DMS114 treated with DMSO at 0.1 percent for 48 hours (cell line): ENCODE measurements around the gene SLC7A14.
"Not testable (repeated sequence)": the region's sequence is repeated elsewhere in the genome, so short reads cannot be mapped to it uniquely, and the experiment has no call there.

Experiments used
- DNase-seq: peaks from one replicate; lab custom pipeline; 2025; ENCODE audit not compliant: unreplicated experiment; lab: John Stamatoyannopoulos, UW

The SLC7A14 gene

GRCh38 chr3:170594528-170594927 lies 8.7 kb upstream of the SLC7A14 start:
- DNase-seq: no peak

- no peak for DNase-seq
Measured at GRCh38 chr3:170593634-170594033, 7.8 kb upstream of the SLC7A14 start.

GRCh38 chr3:170589113-170589512 lies 3.2 kb upstream of the SLC7A14 start:
- DNase-seq: no peak

- DNase-seq: no peak
Measured at GRCh38 chr3:170585008-170585936, 603 bp downstream of the SLC7A14 start.

GRCh38 chr3:170584585-170585007 lies 1.3 kb downstream of the SLC7A14 start:
- no peak for DNase-seq

GRCh38 chr3:170579646-170580045 lies 6.2 kb downstream of the SLC7A14 start:
- no peak for DNase-seq

- no peak for DNase-seq
Measured at GRCh38 chr3:170572665-170573253, 13.1 kb downstream of the SLC7A14 start.

GRCh38 chr3:170567598-170567997 lies 18.3 kb downstream of the SLC7A14 start:
- DNase-seq: not testable (repeated sequence)

- no peak for DNase-seq
Measured at GRCh38 chr3:170566413-170566812, 19.5 kb downstream of the SLC7A14 start.

- no peak for DNase-seq
Measured at GRCh38 chr3:170565495-170565894, 20.4 kb downstream of the SLC7A14 start.

- DNase-seq: no peak
Measured at GRCh38 chr3:170564664-170565063, 21.2 kb downstream of the SLC7A14 start.

GRCh38 chr3:170563712-170564423 lies 22.0 kb downstream of the SLC7A14 start:
- DNase-seq: no peak

- no peak for DNase-seq
Measured at GRCh38 chr3:170562080-170562479, 23.8 kb downstream of the SLC7A14 start.

- DNase-seq: no peak
Measured at GRCh38 chr3:170560717-170561382, 25.0 kb downstream of the SLC7A14 start.

- no peak for DNase-seq
Measured at GRCh38 chr3:170560296-170560695, 25.6 kb downstream of the SLC7A14 start.

- DNase-seq: no peak
Measured at GRCh38 chr3:170558427-170558826, 27.4 kb downstream of the SLC7A14 start.

- DNase-seq: no peak
Measured at GRCh38 chr3:170555329-170555728, 30.5 kb downstream of the SLC7A14 start.

- no peak for DNase-seq
Measured at GRCh38 chr3:170553788-170554757, 31.8 kb downstream of the SLC7A14 start.

GRCh38 chr3:170551252-170551651 lies 34.6 kb downstream of the SLC7A14 start:
- DNase-seq: no peak

GRCh38 chr3:170542704-170543103 lies 43.2 kb downstream of the SLC7A14 start:
- DNase-seq: no peak
